HepG2 (cell line): Measurements from ENCODE around the gene CDK2. TPM values are rescaled to one million over a fixed set of nuclear protein-coding genes. Genes with fewer than 3 reads are reported as not detected.

ENCODE experiments used
- ELF1 ChIP-seq: sonication (generic); formaldehyde crosslinking; IDR thresholded peaks from 2 replicates; pipeline ENCODE4 v1.4.0; 2020; ENCODE audit warnings: missing genetic modification reagents
- HNRNPL ChIP-seq: fragments of 200-400 bp; formaldehyde crosslinking; IDR thresholded peaks from 2 replicates; pipeline ENCODE4 v1.6.1; 2017; ENCODE audit warnings: mild to moderate bottlenecking, low read depth, low read length
- MEIS2 ChIP-seq: sonication (generic); formaldehyde crosslinking; IDR thresholded peaks from 2 replicates; pipeline ENCODE4 v1.9.0; 2021; ENCODE audit warnings: mild to moderate bottlenecking, missing genetic modification reagents
- PPARG ChIP-seq: conservative IDR thresholded peaks from 2 replicates; pipeline ENCODE4 v1.6.1; 2016; ENCODE audit warnings: missing biosample characterization, missing genetic modification reagents
- TBP ChIP-seq: sonication (generic); formaldehyde crosslinking; IDR thresholded peaks from 2 replicates; pipeline ENCODE4 v1.5.0; 2020; ENCODE audit warnings: missing genetic modification reagents
- TCF7L2 ChIP-seq: IDR thresholded peaks from 2 replicates; pipeline ENCODE4 v1.6.1; 2011; ENCODE audit warnings: mild to moderate bottlenecking, low read depth, low read length, moderate library complexity
- ZNF275 ChIP-seq: sonication (generic); formaldehyde crosslinking; IDR thresholded peaks from 2 replicates; pipeline ENCODE4 v1.8.0; 2022; ENCODE audit warnings: missing genetic modification reagents, mild to moderate bottlenecking, inconsistent platforms, borderline replicate concordance
- ZNF44 ChIP-seq: sonication (generic); formaldehyde crosslinking; IDR thresholded peaks from 2 replicates; pipeline ENCODE4 v1.5.1; 2020; ENCODE audit warnings: mild to moderate bottlenecking, missing genetic modification reagents
- ZNF646 ChIP-seq: sonication (generic); formaldehyde crosslinking; IDR thresholded peaks from 2 replicates; pipeline ENCODE4 v1.9.0; 2021; ENCODE audit warnings: mild to moderate bottlenecking, missing genetic modification reagents
- polyA plus RNA-seq, 8 experiments: library from polyadenylated mRNA; depleted of rRNA in 3 of 8; stranded (reverse) in 7 of 8; unstranded in 1 of 8; fragments of >200 nt; fragmentation: Illumina TruSeq in 4 of 8; extraction: Trizol in 4 of 8; gene quantifications; 2 replicates each; pipeline versions ENCODE4 v1.2.1 to v1.2.3, GENCODE V29; 2011 to 2016; ENCODE audit warnings: low read depth in 4 of 8, missing spikeins in 1 of 8, mixed read lengths in 1 of 8; ENCODE audit not compliant: insufficient read depth in 1 of 8
- total RNA-seq, 5 experiments: library from RNA; depleted of rRNA; stranded (reverse); fragments of >200 nt; fragmentation: Illumina TruSeq; extraction: Trizol; gene quantifications; 2 replicates each; pipeline ENCODE4 v1.2.3, GENCODE V29; 2016; ENCODE audit warnings: low read depth in 1 of 5
- TF ChIP-seq, protein P1 (sequence below): sonication (generic); formaldehyde crosslinking; IDR thresholded peaks from 2 replicates; pipeline ENCODE4 v1.5.0; 2020; ENCODE audit warnings: mild to moderate bottlenecking, missing genetic modification reagents, moderate library complexity
- TF ChIP-seq, protein P2 (sequence below): sonication (generic); formaldehyde crosslinking; IDR thresholded peaks from 2 replicates; pipeline ENCODE4 v1.5.1; 2020; ENCODE audit warnings: mild to moderate bottlenecking, missing genetic modification reagents, borderline replicate concordance
- TF ChIP-seq, protein P3 (sequence below): sonication (generic); formaldehyde crosslinking; IDR thresholded peaks from 2 replicates; pipeline ENCODE4 v1.4.0; 2020; ENCODE audit warnings: missing genetic modification reagents

CDK2 gene
- total and polyA plus RNA-seq, 2 of the 13 experiments (the other 11 are each of a cell fraction or from before 2014, with no cell fraction given): 47.5 to 52.6 TPM

DNA sequence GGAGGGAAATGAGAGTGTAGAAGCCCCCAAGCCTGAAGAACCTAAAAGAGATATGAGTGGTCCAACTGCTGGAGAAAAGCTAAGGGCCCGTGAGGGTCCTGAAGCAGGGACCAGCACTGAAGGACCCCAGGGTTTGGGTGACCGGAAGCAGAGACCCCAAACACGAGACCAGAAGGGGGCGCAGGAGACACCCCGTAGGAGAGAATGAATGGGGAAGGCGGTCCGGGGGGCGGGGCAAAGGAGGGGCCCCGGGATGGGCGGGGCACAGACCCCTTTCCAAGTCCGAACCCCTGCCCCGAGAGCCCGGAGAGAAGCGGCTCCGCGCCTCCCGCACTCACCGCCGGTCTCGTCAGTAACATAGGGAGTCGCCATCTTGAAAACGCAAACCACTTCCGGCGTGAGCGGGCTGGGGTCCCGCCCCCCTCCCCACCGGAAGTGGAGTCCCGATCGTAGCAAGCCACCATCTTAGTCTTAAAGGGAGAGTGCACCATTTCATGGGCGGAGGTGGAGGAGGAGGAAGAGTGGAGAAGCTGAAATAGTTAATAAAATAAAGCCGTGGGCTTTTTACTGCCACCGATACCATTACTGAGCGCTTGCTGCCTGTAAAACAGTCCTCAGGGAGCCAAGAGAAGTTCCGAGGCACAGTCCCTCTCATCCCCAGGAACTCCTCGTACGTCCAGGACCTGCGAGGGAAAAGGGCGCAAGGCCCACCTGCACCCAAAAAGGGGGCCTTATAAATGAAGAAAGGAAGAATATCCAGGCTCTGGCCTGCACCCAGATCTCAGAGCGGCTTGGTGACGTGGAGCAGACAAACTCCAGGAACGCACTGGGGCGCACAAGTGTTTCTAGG lies 39.7 kb upstream of the CDK2 start (continued):
- no peak for TF ChIP-seq TCF7L2
- TF ChIP-seq, protein P1, sequence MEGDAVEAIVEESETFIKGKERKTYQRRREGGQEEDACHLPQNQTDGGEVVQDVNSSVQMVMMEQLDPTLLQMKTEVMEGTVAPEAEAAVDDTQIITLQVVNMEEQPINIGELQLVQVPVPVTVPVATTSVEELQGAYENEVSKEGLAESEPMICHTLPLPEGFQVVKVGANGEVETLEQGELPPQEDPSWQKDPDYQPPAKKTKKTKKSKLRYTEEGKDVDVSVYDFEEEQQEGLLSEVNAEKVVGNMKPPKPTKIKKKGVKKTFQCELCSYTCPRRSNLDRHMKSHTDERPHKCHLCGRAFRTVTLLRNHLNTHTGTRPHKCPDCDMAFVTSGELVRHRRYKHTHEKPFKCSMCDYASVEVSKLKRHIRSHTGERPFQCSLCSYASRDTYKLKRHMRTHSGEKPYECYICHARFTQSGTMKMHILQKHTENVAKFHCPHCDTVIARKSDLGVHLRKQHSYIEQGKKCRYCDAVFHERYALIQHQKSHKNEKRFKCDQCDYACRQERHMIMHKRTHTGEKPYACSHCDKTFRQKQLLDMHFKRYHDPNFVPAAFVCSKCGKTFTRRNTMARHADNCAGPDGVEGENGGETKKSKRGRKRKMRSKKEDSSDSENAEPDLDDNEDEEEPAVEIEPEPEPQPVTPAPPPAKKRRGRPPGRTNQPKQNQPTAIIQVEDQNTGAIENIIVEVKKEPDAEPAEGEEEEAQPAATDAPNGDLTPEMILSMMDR: peak; percentile 79
- TF ChIP-seq ZNF44: no peak
- no peak for TF ChIP-seq ZNF646
- TF ChIP-seq TBP (CRISPR knock-in tag): no peak
- TF ChIP-seq HNRNPL: 0 out of 2 replicates have a peak, but pooled peaks have one; percentile 36
- peak; percentile 65; the same call in 1 of the 2 replicates for TF ChIP-seq ZNF275 (CRISPR knock-in tag)
- TF ChIP-seq ELF1 (CRISPR knock-in tag): peak; percentile 78
- TF ChIP-seq PPARG (CRISPR knock-in tag): no peak
- TF ChIP-seq, protein P2, sequence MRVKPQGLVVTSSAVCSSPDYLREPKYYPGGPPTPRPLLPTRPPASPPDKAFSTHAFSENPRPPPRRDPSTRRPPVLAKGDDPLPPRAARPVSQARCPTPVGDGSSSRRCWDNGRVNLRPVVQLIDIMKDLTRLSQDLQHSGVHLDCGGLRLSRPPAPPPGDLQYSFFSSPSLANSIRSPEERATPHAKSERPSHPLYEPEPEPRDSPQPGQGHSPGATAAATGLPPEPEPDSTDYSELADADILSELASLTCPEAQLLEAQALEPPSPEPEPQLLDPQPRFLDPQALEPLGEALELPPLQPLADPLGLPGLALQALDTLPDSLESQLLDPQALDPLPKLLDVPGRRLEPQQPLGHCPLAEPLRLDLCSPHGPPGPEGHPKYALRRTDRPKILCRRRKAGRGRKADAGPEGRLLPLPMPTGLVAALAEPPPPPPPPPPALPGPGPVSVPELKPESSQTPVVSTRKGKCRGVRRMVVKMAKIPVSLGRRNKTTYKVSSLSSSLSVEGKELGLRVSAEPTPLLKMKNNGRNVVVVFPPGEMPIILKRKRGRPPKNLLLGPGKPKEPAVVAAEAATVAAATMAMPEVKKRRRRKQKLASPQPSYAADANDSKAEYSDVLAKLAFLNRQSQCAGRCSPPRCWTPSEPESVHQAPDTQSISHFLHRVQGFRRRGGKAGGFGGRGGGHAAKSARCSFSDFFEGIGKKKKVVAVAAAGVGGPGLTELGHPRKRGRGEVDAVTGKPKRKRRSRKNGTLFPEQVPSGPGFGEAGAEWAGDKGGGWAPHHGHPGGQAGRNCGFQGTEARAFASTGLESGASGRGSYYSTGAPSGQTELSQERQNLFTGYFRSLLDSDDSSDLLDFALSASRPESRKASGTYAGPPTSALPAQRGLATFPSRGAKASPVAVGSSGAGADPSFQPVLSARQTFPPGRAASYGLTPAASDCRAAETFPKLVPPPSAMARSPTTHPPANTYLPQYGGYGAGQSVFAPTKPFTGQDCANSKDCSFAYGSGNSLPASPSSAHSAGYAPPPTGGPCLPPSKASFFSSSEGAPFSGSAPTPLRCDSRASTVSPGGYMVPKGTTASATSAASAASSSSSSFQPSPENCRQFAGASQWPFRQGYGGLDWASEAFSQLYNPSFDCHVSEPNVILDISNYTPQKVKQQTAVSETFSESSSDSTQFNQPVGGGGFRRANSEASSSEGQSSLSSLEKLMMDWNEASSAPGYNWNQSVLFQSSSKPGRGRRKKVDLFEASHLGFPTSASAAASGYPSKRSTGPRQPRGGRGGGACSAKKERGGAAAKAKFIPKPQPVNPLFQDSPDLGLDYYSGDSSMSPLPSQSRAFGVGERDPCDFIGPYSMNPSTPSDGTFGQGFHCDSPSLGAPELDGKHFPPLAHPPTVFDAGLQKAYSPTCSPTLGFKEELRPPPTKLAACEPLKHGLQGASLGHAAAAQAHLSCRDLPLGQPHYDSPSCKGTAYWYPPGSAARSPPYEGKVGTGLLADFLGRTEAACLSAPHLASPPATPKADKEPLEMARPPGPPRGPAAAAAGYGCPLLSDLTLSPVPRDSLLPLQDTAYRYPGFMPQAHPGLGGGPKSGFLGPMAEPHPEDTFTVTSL (CRISPR knock-in tag): no peak
- peak; percentile 40; the same call in 1 of the 2 replicates for TF ChIP-seq MEIS2 (CRISPR knock-in tag)
- TF ChIP-seq, protein P3, sequence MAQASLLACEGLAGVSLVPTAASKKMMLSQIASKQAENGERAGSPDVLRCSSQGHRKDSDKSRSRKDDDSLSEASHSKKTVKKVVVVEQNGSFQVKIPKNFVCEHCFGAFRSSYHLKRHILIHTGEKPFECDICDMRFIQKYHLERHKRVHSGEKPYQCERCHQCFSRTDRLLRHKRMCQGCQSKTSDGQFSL (CRISPR knock-in tag): 0 out of 2 replicates have a peak, but pooled peaks have one; percentile 27
